22Rv1 (cell line): Measurements from ENCODE around the gene MYCBPAP.

Experiments
- H3K27ac ChIP-seq: fragments of 450-650 bp; 2 replicates; pipeline ENCODE4 v1.5.1; 2017
- CTCF ChIP-seq: fragments of 450-650 bp; IDR thresholded peaks from 2 replicates; pipeline ENCODE4 v1.5.1; 2017; ENCODE audit warnings: mild to moderate bottlenecking
- ZFX ChIP-seq: fragments of 450-650 bp; IDR thresholded peaks from 2 replicates; pipeline ENCODE4 v1.6.1; 2017; ENCODE audit warnings: antibody characterized with exemption, borderline replicate concordance

MYCBPAP gene

GRCh38 chr17:50564916-50565315 is 56.7 kb downstream of the MYCBPAP start:
- H3K27ac ChIP-seq: no peak overlapping the region
- TF ChIP-seq ZFX (no peak), CTCF (no peak)

GRCh38 chr17:50565402-50566350 is 57.4 kb downstream of the MYCBPAP start:
- no peak overlapping the region for H3K27ac ChIP-seq
- no peak for TF ChIP-seq ZFX
- TF ChIP-seq CTCF: no peak

GRCh38 chr17:50566886-50567285 is 58.6 kb downstream of the MYCBPAP start:
- no peak overlapping the region for H3K27ac ChIP-seq
- TF ChIP-seq CTCF: no peak
- TF ChIP-seq ZFX: no peak

- H3K27ac ChIP-seq: no peak overlapping the region
- TF ChIP-seq CTCF: no peak
- no peak for TF ChIP-seq ZFX
Measured at GRCh38 chr17:50568659-50569058, 60.4 kb downstream of the MYCBPAP start.

- H3K27ac ChIP-seq: no peak overlapping the region
Measured at GRCh38 chr17:50569592-50569991, 61.4 kb downstream of the MYCBPAP start.

GRCh38 chr17:50570032-50570431 is 61.8 kb downstream of the MYCBPAP start:
- TF ChIP-seq ZFX (no peak), CTCF (no peak)
- no peak overlapping the region for H3K27ac ChIP-seq

More at GRCh38 chr17:50569592-50569991, 61.4 kb downstream of the MYCBPAP start:
- TF ChIP-seq ZFX: no peak
- TF ChIP-seq CTCF: no peak

- no peak overlapping the region for H3K27ac ChIP-seq
- TF ChIP-seq CTCF: no peak
- no peak for TF ChIP-seq ZFX
Measured at GRCh38 chr17:50570528-50570927, 62.3 kb downstream of the MYCBPAP start.
